ENCODE data around the gene RLN3. TPM values are rescaled to one million over a fixed set of nuclear protein-coding genes. Genes with fewer than 3 reads are reported as not detected.

The RLN3 gene
- total RNA-seq, 4 donors from 2014 or later, result not detected

- Histone ChIP-seq H3K36me3 (no peaks in the 10 kb centered on the region), H3K27ac (peak overlapping the region; percentile 91 to 97 (median 95)), H3K4me3 (peak overlapping the region; percentile 52 to 78 (median 72)), H3K9me3 (no peaks in the 10 kb centered on the region), H3K4me1 (peaks cover 21 to 41% (median 22%) of the 10 kb centered on the region in 3 donors), H3K27me3 (no peaks in the 10 kb centered on the region)
- no peak for DNase-seq
- TF ChIP-seq, protein P1, sequence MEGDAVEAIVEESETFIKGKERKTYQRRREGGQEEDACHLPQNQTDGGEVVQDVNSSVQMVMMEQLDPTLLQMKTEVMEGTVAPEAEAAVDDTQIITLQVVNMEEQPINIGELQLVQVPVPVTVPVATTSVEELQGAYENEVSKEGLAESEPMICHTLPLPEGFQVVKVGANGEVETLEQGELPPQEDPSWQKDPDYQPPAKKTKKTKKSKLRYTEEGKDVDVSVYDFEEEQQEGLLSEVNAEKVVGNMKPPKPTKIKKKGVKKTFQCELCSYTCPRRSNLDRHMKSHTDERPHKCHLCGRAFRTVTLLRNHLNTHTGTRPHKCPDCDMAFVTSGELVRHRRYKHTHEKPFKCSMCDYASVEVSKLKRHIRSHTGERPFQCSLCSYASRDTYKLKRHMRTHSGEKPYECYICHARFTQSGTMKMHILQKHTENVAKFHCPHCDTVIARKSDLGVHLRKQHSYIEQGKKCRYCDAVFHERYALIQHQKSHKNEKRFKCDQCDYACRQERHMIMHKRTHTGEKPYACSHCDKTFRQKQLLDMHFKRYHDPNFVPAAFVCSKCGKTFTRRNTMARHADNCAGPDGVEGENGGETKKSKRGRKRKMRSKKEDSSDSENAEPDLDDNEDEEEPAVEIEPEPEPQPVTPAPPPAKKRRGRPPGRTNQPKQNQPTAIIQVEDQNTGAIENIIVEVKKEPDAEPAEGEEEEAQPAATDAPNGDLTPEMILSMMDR (IDR thresholded peaks at IDR 0.05), result peak in 1 of 6 experiments; percentile 3
- TF ChIP-seq POLR2A (IDR thresholded peaks at IDR 0.05), result no peak
- intact Hi-C loops (cut with DNase I), result loop anchor here (10.0 kb wide), 1 partner anchor 189 kb away; no protein-coding TSS in a partner anchor
- 1 to 2% methylated on average over 9 to 16 of the region's 44 CpGs for WGBS, 2 donors
Observed at GRCh38 chr19:14073925-14074838, 46.2 kb downstream of the RLN3 start.

DNA sequence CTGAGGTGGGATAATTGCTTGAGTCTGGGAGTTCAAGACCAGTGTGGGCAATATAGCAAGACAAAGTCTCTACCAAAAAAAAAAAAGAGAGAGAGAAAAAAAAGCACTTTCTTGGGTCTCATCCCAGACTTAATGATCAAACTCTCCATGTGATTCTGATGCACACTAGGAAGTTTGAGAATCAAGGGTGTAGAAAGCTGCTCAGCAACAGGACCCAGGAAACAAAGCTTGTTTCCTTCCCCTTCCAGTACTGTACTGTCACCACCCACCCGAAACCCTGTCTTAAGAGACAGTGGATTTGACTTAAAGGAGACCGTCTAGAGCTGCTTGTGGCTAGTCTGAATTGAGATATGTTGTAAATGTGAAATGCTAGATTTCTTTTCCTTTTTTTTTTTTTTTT lies 50.5 kb downstream of the RLN3 start:
- DNase-seq, result no peak
- H3K4me3 ChIP-seq, result no peak overlapping the region
- no peaks in the 10 kb centered on the region for H3K36me3 ChIP-seq
- no peak for TF ChIP-seq POLR2A (IDR thresholded peaks at IDR 0.05)
- TF ChIP-seq, protein P1 (IDR thresholded peaks at IDR 0.05), result no peak
- H3K27ac ChIP-seq, result no peak overlapping the region
- peaks cover 23 to 51% (median 28%) of the 10 kb centered on the region in 3 donors for H3K4me1 ChIP-seq
- H3K9me3 ChIP-seq, result no peaks in the 10 kb centered on the region
- 56 to 76% methylated on average over 2 of the region's 2 CpGs for WGBS, 2 donors
- H3K27me3 ChIP-seq, result no peaks in the 10 kb centered on the region
- intact Hi-C loops (cut with DNase I), result loop anchor here (10.0 kb wide), 1 partner anchor 194 kb away; no protein-coding TSS in a partner anchor

Other genes starting within 250 kb of the RLN3 start
- gene ZSWIM4, start 232.7 kb upstream of the RLN3 start, total RNA-seq, result 10 to 100 TPM in 3 of 4 donors, 1 to 10 TPM in 1; 7.2 to 41.4 (median 16.9) TPM
- not detected for gene NANOS3, start 151.0 kb upstream of the RLN3 start, total RNA-seq
- gene BRME1, start 122.0 kb upstream of the RLN3 start, total RNA-seq, result 1 to 10 TPM; 1.8 to 6.3 (median 4.0) TPM
- gene CC2D1A, start 121.9 kb upstream of the RLN3 start, total RNA-seq, result 10 to 100 TPM; 28.0 to 56.9 (median 36.0) TPM
- 1 to 10 TPM; 2.3 to 8.0 (median 3.3) TPM for gene PODNL1, start 89.7 kb upstream of the RLN3 start, total RNA-seq
- 10 to 100 TPM; 14.7 to 23.1 (median 19.5) TPM for gene DCAF15, start 75.6 kb upstream of the RLN3 start, total RNA-seq
- gene RFX1, start 21.8 kb upstream of the RLN3 start, total RNA-seq, result 1 to 10 TPM; 1.8 to 7.5 (median 3.9) TPM
- 1 to 10 TPM in 3 of 4 donors, under 1 TPM in 1; 0.83 to 4.9 (median 2.1) TPM for gene IL27RA, start 3.6 kb downstream of the RLN3 start, total RNA-seq
- not detected for gene PALM3, start 33.9 kb downstream of the RLN3 start, total RNA-seq
- 1 to 10 TPM; 2.0 to 8.9 (median 4.0) TPM for gene MISP3, start 44.6 kb downstream of the RLN3 start, total RNA-seq
- not detected for gene C19orf67, start 57.6 kb downstream of the RLN3 start, total RNA-seq
- gene SAMD1, start 62.6 kb downstream of the RLN3 start, total RNA-seq, result 10 to 100 TPM; 16.8 to 32.2 (median 27.1) TPM
- 10 to 100 TPM; 28.6 to 42.8 (median 37.0) TPM for gene PRKACA, start 89.6 kb downstream of the RLN3 start, total RNA-seq
- 10 to 100 TPM in 2 of 4 donors, 1 to 10 TPM in 2; 3.2 to 25.6 (median 14.2) TPM for gene ASF1B, start 108.4 kb downstream of the RLN3 start, total RNA-seq
- gene ADGRL1, start 178.0 kb downstream of the RLN3 start, total RNA-seq, result 10 to 100 TPM in 2 of 4 donors, 1 to 10 TPM in 2; 6.2 to 21.5 (median 10.7) TPM

Data from esophagus squamous epithelium (tissue), 5 donors.